Measurements from ENCODE around the gene ABTB2.
"Not testable (repeated sequence)": the region's sequence is repeated elsewhere in the genome, so short reads cannot be mapped to it uniquely, and the experiment has no call there.

Gene ABTB2

GRCh38 chr11:34181856-34182405, 175.9 kb downstream of the ABTB2 start:
- Histone ChIP-seq H3K27ac (no peak overlapping the region), H3K4me2 (no peak overlapping the region), H3K4me1 (no peaks in the 10 kb centered on the region), H3K9me3 (no peaks in the 10 kb centered on the region), H3K36me3 (no peaks in the 10 kb centered on the region), H3K27me3 (no peaks in the 10 kb centered on the region), H3K9ac (no peak overlapping the region), H4K20me1 (no peaks in the 10 kb centered on the region), H3K4me3 (no peak overlapping the region)
- TF ChIP-seq Cebpa-rat (IDR thresholded peaks at IDR 0.05) = no peak

- H3K27me3 ChIP-seq = no peaks in the 10 kb centered on the region
- H3K4me2 ChIP-seq = no peak overlapping the region
- H4K20me1 ChIP-seq = no peaks in the 10 kb centered on the region
- no peak overlapping the region for H3K4me3 ChIP-seq
- no peak for TF ChIP-seq Cebpa-rat (IDR thresholded peaks at IDR 0.05)
- no peak overlapping the region for H3K9ac ChIP-seq
- no peaks in the 10 kb centered on the region for H3K9me3 ChIP-seq
- no peaks in the 10 kb centered on the region for H3K36me3 ChIP-seq
- no peaks in the 10 kb centered on the region for H3K4me1 ChIP-seq
- no peak overlapping the region for H3K27ac ChIP-seq
These were observed 176.6 kb downstream of the ABTB2 start for GRCh38 chr11:34181251-34181650.

DNA sequence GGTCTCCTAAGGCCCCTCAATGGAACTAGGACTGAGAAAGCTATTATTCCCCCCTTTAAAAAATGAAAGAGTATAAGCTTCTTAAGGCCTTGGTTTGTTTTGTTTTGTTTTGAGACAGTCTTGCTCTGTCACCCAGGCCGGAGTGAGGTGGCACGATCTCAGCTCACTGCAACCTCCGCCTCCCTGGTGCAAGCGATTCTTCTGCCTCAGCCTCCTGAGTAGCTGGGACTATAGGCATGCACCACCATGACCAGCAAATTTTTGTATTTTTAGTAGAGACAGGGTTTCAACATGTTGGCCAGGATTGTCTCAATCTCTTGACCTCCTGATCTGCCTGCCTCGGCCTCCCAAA, 177.0 kb downstream of the ABTB2 start:
- H3K9me3 ChIP-seq, H4K20me1 ChIP-seq, H3K4me3 ChIP-seq, H3K4me2 ChIP-seq, H3K27ac ChIP-seq, H3K36me3 ChIP-seq, H3K27me3 ChIP-seq, H3K9ac ChIP-seq, H3K4me1 ChIP-seq: not testable (repeated sequence)

GRCh38 chr11:34180040-34180813, 177.6 kb downstream of the ABTB2 start:
- no peaks in the 10 kb centered on the region for H3K27me3 ChIP-seq
- no peaks in the 10 kb centered on the region for H3K4me1 ChIP-seq
- H4K20me1 ChIP-seq = no peaks in the 10 kb centered on the region
- no peak overlapping the region for H3K27ac ChIP-seq
- no peak for TF ChIP-seq Cebpa-rat (IDR thresholded peaks at IDR 0.05)
- H3K9ac ChIP-seq = no peak overlapping the region
- no peak overlapping the region for H3K4me3 ChIP-seq
- H3K4me2 ChIP-seq = no peak overlapping the region
- H3K9me3 ChIP-seq = no peaks in the 10 kb centered on the region
- no peaks in the 10 kb centered on the region for H3K36me3 ChIP-seq

DNA sequence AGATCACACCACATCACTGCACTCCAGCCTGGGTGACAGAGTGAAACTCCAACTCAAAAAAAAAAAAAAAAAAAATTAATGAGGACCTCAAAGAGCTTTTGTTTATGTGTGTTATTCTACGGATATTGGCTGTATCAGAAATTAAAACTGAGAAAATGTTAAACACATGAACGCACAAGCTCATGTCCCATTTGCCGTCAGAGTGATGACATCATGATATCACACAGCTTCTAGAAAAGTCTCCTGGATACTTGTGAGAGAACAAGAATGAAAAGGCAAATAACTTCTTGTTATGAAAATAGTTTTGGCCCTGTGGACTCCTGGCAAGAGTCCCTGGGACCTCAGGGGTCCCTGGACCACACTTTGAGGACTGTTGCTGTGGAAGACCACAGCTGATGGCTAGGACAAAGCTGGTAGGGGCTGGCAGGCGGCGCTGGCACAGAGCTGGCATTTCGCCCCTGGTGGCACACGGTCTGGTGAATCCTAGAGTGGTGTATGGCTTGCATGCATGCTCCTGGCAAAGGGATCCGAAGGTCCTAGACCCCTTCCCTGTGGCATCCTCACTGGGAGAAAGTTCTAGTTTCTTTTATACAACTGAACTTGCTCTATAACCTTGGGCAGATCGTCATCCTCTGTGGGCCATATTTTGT, 178.7 kb downstream of the ABTB2 start:
- H3K27ac ChIP-seq = no peak overlapping the region

DNA sequence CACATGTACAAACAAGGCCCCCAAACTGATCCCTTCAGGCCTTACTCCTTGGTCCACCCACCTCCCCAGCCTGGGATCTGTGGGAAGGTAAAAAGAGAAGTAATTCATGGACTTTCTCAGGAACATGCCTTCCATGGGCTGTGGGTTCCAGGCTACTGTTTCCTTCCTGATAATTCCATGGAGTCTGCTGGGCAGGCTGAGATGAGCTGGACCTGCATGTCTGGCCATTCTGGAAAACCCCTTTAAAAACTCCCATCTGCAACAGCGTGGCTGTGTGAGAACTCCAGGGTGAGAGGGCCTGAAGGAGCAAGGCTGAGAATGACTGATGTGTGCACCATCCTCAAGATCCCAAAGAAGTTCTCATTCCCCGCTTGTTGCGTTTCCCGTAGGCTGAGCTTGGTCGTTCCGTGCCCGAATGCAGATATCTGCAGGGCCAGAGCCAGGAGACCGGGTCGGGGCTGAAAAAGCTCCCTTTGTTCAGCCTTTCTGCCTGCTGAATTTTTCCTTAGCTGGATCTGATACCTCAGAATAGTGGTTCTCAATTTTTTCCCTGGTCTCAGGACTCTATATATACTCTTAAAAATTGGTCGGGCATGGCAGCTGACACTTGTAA, 179.5 kb downstream of the ABTB2 start:
- no peak for TF ChIP-seq Cebpa-rat (IDR thresholded peaks at IDR 0.05)
- H3K9me3 ChIP-seq = no peaks in the 10 kb centered on the region
- peaks cover 10% of the 10 kb centered on the region for H3K4me1 ChIP-seq
- H3K27ac ChIP-seq = no peak overlapping the region
- H3K4me3 ChIP-seq = no peak overlapping the region
- H3K27me3 ChIP-seq = no peaks in the 10 kb centered on the region
- no peak overlapping the region for H3K9ac ChIP-seq
- no peaks in the 10 kb centered on the region for H3K36me3 ChIP-seq
- H3K4me2 ChIP-seq = no peak overlapping the region
- H4K20me1 ChIP-seq = no peaks in the 10 kb centered on the region

More for the DNA sequence above, 178.7 kb downstream of the ABTB2 start:
- Histone ChIP-seq H3K4me3 (no peak overlapping the region), H3K4me2 (no peak overlapping the region), H4K20me1 (no peaks in the 10 kb centered on the region), H3K36me3 (no peaks in the 10 kb centered on the region), H3K9ac (no peak overlapping the region), H3K9me3 (no peaks in the 10 kb centered on the region), H3K27me3 (no peaks in the 10 kb centered on the region), H3K4me1 (peaks cover 5% of the 10 kb centered on the region; the same call in 1 of the 2 replicates)
- TF ChIP-seq Cebpa-rat (IDR thresholded peaks at IDR 0.05) = no peak

DNA sequence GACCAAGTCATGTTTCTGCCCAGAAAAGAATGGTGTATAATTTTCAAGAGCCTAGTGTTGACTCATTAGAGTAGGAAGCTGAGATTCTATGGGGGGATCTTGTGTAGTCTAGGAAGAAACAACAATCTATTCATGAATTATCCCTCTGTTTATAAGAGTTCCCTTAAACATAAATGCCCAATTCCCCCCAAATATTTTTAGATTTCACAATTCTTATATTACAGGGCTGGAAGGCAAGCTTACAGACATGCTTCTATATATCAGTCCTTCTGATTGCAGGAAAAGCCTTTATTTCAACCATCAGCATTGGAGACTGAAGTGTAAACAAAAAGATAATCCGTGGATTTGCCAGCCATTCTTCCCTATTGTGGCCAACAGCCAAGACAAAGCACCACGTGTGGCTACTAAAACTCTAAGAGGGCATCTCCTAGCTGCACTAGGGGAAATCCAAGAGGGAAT, 181.0 kb downstream of the ABTB2 start:
- Histone ChIP-seq H3K27me3 (no peaks in the 10 kb centered on the region), H3K36me3 (no peaks in the 10 kb centered on the region), H3K4me2 (no peak overlapping the region), H4K20me1 (no peaks in the 10 kb centered on the region), H3K4me1 (peaks cover 10% of the 10 kb centered on the region), H3K4me3 (no peak overlapping the region), H3K9me3 (no peaks in the 10 kb centered on the region), H3K9ac (no peak overlapping the region), H3K27ac (no peak overlapping the region)
- no peak for TF ChIP-seq Cebpa-rat (IDR thresholded peaks at IDR 0.05)

DNA sequence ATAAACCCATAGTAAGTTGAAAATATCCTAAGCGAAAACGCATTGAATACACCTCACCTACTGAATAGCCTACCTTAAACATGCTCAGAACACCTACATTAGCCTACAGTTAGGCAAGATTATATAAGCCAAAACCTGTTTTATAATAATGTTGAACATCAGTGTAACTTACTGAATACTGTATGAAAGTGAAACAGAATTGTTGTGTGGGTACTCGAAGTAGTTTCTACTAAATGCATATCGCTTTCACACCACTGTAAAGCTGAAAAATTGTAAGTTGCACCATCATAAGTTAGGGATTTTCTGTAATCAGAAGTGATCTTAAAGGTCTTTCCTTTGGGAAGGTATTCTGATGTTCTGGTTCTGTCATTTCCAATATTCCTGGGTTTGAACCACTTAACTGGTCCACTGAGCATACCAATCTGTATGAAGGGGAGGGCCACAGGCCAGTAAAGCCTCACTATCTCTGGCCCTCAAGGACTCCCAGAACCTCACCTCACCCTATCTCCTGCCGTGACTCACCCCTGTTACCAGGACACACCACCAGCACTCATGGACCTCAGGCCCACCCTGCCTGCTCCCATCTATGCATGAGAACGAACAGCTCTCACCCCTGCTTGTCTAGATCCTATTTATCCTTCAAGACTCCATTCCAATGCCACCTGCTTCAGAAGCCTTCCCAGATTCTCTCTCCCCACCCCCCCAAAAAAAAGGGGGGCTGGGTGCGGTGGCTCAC, 182.4 kb downstream of the ABTB2 start:
- no peak for TF ChIP-seq Cebpa-rat (IDR thresholded peaks at IDR 0.05)
- Histone ChIP-seq H3K9ac (no peak overlapping the region), H3K4me2 (no peak overlapping the region), H3K27ac (no peak overlapping the region), H3K36me3 (no peaks in the 10 kb centered on the region), H3K4me1 (peaks cover 10% of the 10 kb centered on the region), H3K27me3 (no peaks in the 10 kb centered on the region), H4K20me1 (no peaks in the 10 kb centered on the region), H3K9me3 (no peaks in the 10 kb centered on the region), H3K4me3 (no peak overlapping the region)

DNA sequence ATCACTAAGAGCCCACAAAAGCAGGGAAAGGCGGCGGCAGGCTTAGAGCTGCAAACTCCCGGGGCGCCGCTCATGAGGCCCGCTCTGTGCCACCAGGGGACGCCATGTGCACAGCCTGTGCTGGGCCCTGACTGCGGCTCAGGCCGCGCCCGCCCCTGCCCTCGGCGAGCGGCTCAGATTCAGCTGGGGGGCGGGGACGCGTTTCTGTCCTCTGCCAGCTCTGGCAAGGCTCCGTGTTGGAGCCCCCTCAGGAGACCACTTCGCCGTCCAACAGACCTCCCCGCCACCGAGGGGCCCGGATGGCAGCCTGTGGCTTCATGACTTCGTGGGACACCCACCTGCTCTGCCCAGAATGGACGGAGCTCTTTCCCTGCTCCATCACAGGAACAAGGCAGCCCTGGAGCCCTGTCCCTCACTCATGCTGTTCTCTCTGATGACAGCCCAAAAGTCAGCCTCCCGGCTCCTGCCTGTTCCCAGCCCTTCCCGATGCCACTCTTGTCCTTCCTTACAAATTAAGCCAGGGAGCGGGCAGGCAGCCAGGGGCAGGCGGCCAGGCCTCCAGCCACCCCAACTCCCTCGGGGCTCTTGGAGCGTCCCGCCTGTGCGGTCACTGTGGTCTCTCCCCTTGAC, 183.3 kb downstream of the ABTB2 start:
- H3K4me1 ChIP-seq = peaks cover 10% of the 10 kb centered on the region
- H3K27me3 ChIP-seq = no peaks in the 10 kb centered on the region
- peak overlapping the region; percentile 24; the same call in 1 of the 2 replicates for H3K9ac ChIP-seq
- H3K4me3 ChIP-seq = peak overlapping the region; percentile 52; the same call in 1 of the 2 replicates
- H3K36me3 ChIP-seq = no peaks in the 10 kb centered on the region
- H3K27ac ChIP-seq = no peak overlapping the region
- peak overlapping the region; percentile 86 for H3K4me2 ChIP-seq
- H4K20me1 ChIP-seq = no peaks in the 10 kb centered on the region
- no peaks in the 10 kb centered on the region for H3K9me3 ChIP-seq
- no peak for TF ChIP-seq Cebpa-rat (IDR thresholded peaks at IDR 0.05)

Data from BLaER1 (cell line).